ENCODE data around the gene SIGLEC1.

The SIGLEC1 gene

DNA sequence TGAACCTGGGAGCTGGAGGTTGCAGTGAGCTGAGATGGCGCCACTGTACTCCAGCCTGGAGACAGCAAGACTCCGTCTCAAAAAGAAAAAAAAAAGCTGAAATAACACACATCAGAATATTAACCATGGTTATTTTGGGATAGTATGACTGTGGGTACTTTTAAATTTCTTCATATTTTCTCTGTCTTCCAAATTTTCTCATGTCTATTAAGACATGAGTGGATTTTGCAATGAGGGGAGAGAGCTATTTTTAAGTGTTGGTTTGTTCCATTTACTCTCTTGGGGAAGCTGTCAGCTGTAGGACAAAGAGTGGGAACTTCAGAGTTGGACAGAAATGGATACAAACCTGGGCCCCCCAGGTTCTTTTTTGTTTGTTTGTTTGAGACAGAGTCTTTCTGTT, 44.9 kb upstream of the SIGLEC1 start:
- no peak overlapping the region for H3K56ac ChIP-seq (ENCODE audit: low read length)
- no CpG with 5 or more reads among the region's 2 CpGs for WGBS (ENCODE audit: extremely low coverage, insufficient coverage, low lambda C conversion rate)
- H3K23ac ChIP-seq (ENCODE audit: low read length), result no peak overlapping the region
- no peak overlapping the region for H3K4me2 ChIP-seq (ENCODE audit: low read length)
- no peak overlapping the region for H3K4me3 ChIP-seq (ENCODE audit: low read length)
- no peak overlapping the region for H4K8ac ChIP-seq (ENCODE audit: low read depth, low read length)
- no peak overlapping the region for H2BK120ac ChIP-seq (ENCODE audit: low read depth, low read length)
- no peak for DNase-seq
- no peaks in the 10 kb centered on the region for H3K79me1 ChIP-seq (ENCODE audit: low read length)
- H3K36me3 ChIP-seq (ENCODE audit: control insufficient read depth, insufficient read depth, low read length), result no peaks in the 10 kb centered on the region
- H3K27me3 ChIP-seq (ENCODE audit: insufficient read depth, low read length, poor library complexity), result no peaks in the 10 kb centered on the region
- no peak overlapping the region for H3K4ac ChIP-seq (ENCODE audit: low read depth, low read length)
- H3K27ac ChIP-seq (ENCODE audit: low read depth, low read length), result no peak overlapping the region
- H3K18ac ChIP-seq (ENCODE audit: low read length), result no peak overlapping the region
- H2BK5ac ChIP-seq (ENCODE audit: low read length), result no peak overlapping the region
- no peaks in the 10 kb centered on the region for H3K79me2 ChIP-seq (ENCODE audit: control insufficient read depth, insufficient read depth, low read length)
- H4K5ac ChIP-seq (ENCODE audit: low read length), result no peak overlapping the region
- H2BK15ac ChIP-seq (replicated peaks; ENCODE audit: low read depth), result no peak overlapping the region
- H2AK5ac ChIP-seq (ENCODE audit: low read length), result no peak overlapping the region
- H3K4me1 ChIP-seq (ENCODE audit: control insufficient read depth, low read depth, low read length), result no peaks in the 10 kb centered on the region
- no peak overlapping the region for H3K9ac ChIP-seq (ENCODE audit: low read length)

DNA sequence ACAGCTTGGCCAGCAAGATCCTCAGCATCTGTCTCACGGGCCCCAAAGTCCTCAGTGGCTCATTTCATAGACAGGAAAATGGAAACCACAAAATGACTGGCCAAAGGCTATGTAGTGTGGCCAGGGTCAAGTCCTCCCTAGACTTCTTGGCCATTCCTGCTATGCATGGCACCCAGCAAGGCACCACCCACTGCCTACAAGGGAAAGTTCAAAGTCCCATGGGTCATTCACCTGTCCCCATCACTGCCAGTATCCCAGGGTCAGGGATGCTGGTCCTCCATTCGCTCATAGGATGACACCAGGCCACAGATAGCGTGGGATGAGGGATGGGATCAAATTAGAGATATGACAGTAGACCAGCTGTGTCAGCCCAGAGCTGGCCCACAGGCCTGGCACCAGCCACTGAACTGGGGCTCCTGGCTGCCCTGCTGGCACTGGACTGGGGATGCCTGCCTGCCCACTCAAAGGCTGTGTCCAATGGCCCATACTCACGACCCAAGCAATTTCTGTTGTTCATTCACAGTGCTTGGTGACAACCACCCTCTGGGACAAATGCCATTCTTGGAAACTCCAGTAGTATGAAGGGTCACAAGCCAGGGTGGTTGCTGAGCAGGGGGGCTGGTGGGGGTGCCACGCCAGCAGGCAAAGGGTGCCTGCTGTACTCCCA, 43.5 kb upstream of the SIGLEC1 start:
- Histone ChIP-seq H4K8ac (ENCODE audit: low read depth, low read length) (no peak overlapping the region), H3K79me1 (ENCODE audit: low read length) (no peaks in the 10 kb centered on the region), H3K23ac (ENCODE audit: low read length) (no peak overlapping the region), H3K4me2 (ENCODE audit: low read length) (no peak overlapping the region), H3K9ac (ENCODE audit: low read length) (no peak overlapping the region), H3K27ac (ENCODE audit: low read depth, low read length) (no peak overlapping the region), H3K18ac (ENCODE audit: low read length) (no peak overlapping the region), H3K79me2 (ENCODE audit: control insufficient read depth, insufficient read depth, low read length) (no peaks in the 10 kb centered on the region), H4K5ac (ENCODE audit: low read length) (no peak overlapping the region), H2BK120ac (ENCODE audit: low read depth, low read length) (no peak overlapping the region), H3K4ac (ENCODE audit: low read depth, low read length) (no peak overlapping the region), H2AK5ac (ENCODE audit: low read length) (no peak overlapping the region), H3K4me3 (ENCODE audit: low read length) (no peak overlapping the region), H3K36me3 (ENCODE audit: control insufficient read depth, insufficient read depth, low read length) (no peaks in the 10 kb centered on the region), H3K4me1 (ENCODE audit: control insufficient read depth, low read depth, low read length) (peaks cover 2% of the 10 kb centered on the region), H2BK15ac (replicated peaks; ENCODE audit: low read depth) (no peak overlapping the region), H3K56ac (ENCODE audit: low read length) (no peak overlapping the region), H2BK5ac (ENCODE audit: low read length) (no peak overlapping the region), H3K27me3 (ENCODE audit: insufficient read depth, low read length, poor library complexity) (peaks cover 2% of the 10 kb centered on the region)
- DNase-seq, result no peak
- no CpG with 5 or more reads among the region's 5 CpGs for WGBS (ENCODE audit: extremely low coverage, insufficient coverage, low lambda C conversion rate)

DNA sequence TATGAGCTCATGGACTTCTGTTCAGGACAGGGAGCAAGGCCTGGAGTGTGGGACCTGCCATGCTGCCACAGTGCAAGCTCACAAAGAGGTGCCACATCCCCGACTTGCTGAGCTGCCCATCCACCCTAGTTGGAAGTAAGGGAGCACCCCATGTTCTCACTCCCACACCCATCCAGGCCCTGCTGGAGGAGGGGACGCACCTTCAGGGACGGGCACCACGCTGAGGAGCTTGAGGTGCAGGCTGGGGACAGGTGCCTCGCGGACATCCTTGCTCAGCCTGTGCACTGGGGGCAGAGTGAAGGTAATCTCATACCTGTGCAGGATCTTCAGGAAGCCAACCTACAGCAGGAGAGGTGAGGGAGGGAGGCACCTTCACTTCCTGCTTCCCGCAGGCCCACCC, 42.9 kb upstream of the SIGLEC1 start:
- no peak overlapping the region for H4K8ac ChIP-seq (ENCODE audit: low read depth, low read length)
- no peak overlapping the region for H3K4ac ChIP-seq (ENCODE audit: low read depth, low read length)
- peaks cover 5% of the 10 kb centered on the region for H3K27me3 ChIP-seq (ENCODE audit: insufficient read depth, low read length, poor library complexity)
- no peak overlapping the region for H3K9ac ChIP-seq (ENCODE audit: low read length)
- no peaks in the 10 kb centered on the region for H3K36me3 ChIP-seq (ENCODE audit: control insufficient read depth, insufficient read depth, low read length)
- H2BK15ac ChIP-seq (replicated peaks; ENCODE audit: low read depth), result no peak overlapping the region
- H3K18ac ChIP-seq (ENCODE audit: low read length), result no peak overlapping the region
- no peak overlapping the region for H4K5ac ChIP-seq (ENCODE audit: low read length)
- H3K79me1 ChIP-seq (ENCODE audit: low read length), result no peaks in the 10 kb centered on the region
- no peak overlapping the region for H2AK5ac ChIP-seq (ENCODE audit: low read length)
- H2BK5ac ChIP-seq (ENCODE audit: low read length), result no peak overlapping the region
- H2BK120ac ChIP-seq (ENCODE audit: low read depth, low read length), result no peak overlapping the region
- no peak overlapping the region for H3K27ac ChIP-seq (ENCODE audit: low read depth, low read length)
- H3K4me3 ChIP-seq (ENCODE audit: low read length), result no peak overlapping the region
- H3K79me2 ChIP-seq (ENCODE audit: control insufficient read depth, insufficient read depth, low read length), result no peaks in the 10 kb centered on the region
- peaks cover 2% of the 10 kb centered on the region for H3K4me1 ChIP-seq (ENCODE audit: control insufficient read depth, low read depth, low read length)
- no peak overlapping the region for H3K56ac ChIP-seq (ENCODE audit: low read length)
- no peak overlapping the region for H3K4me2 ChIP-seq (ENCODE audit: low read length)
- no peak overlapping the region for H3K23ac ChIP-seq (ENCODE audit: low read length)
- DNase-seq, result no peak
- no CpG with 5 or more reads among the region's 7 CpGs for WGBS (ENCODE audit: extremely low coverage, insufficient coverage, low lambda C conversion rate)

DNA sequence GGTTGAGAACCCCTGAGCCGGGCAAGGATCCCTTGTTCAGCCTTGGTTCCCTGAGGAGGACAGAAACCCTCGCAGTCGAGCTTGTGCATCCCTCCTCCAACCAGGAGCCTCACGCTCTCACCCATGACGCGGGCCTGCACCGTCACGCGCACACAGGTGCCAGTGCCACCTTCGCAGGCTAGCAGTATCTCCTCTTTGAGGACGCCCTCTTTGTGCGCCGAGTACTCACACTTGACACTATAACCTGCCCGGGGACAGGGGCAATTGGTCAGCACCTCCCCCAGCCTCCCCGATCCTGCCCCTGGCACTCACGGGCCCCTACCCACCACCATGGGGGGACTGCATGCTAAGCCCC, 41.9 kb upstream of the SIGLEC1 start:
- no peaks in the 10 kb centered on the region for H3K36me3 ChIP-seq (ENCODE audit: control insufficient read depth, insufficient read depth, low read length)
- H3K4me2 ChIP-seq (ENCODE audit: low read length), result no peak overlapping the region
- no peak overlapping the region for H3K18ac ChIP-seq (ENCODE audit: low read length)
- no peak overlapping the region for H2BK15ac ChIP-seq (replicated peaks; ENCODE audit: low read depth)
- no peak for DNase-seq
- no peak overlapping the region for H3K4me3 ChIP-seq (ENCODE audit: low read length)
- no peak overlapping the region for H3K9ac ChIP-seq (ENCODE audit: low read length)
- no peaks in the 10 kb centered on the region for H3K79me1 ChIP-seq (ENCODE audit: low read length)
- no peak overlapping the region for H3K56ac ChIP-seq (ENCODE audit: low read length)
- H3K4me1 ChIP-seq (ENCODE audit: control insufficient read depth, low read depth, low read length), result peaks cover 2% of the 10 kb centered on the region
- no peak overlapping the region for H3K27ac ChIP-seq (ENCODE audit: low read depth, low read length)
- no CpG with 5 or more reads among the region's 16 CpGs for WGBS (ENCODE audit: extremely low coverage, insufficient coverage, low lambda C conversion rate)
- no peak overlapping the region for H2BK5ac ChIP-seq (ENCODE audit: low read length)
- H3K23ac ChIP-seq (ENCODE audit: low read length), result no peak overlapping the region
- no peak overlapping the region for H2BK120ac ChIP-seq (ENCODE audit: low read depth, low read length)
- H3K27me3 ChIP-seq (ENCODE audit: insufficient read depth, low read length, poor library complexity), result peaks cover 5% of the 10 kb centered on the region
- H4K5ac ChIP-seq (ENCODE audit: low read length), result no peak overlapping the region
- no peaks in the 10 kb centered on the region for H3K79me2 ChIP-seq (ENCODE audit: control insufficient read depth, insufficient read depth, low read length)
- no peak overlapping the region for H4K8ac ChIP-seq (ENCODE audit: low read depth, low read length)
- no peak overlapping the region for H3K4ac ChIP-seq (ENCODE audit: low read depth, low read length)
- no peak overlapping the region for H2AK5ac ChIP-seq (ENCODE audit: low read length)

DNA sequence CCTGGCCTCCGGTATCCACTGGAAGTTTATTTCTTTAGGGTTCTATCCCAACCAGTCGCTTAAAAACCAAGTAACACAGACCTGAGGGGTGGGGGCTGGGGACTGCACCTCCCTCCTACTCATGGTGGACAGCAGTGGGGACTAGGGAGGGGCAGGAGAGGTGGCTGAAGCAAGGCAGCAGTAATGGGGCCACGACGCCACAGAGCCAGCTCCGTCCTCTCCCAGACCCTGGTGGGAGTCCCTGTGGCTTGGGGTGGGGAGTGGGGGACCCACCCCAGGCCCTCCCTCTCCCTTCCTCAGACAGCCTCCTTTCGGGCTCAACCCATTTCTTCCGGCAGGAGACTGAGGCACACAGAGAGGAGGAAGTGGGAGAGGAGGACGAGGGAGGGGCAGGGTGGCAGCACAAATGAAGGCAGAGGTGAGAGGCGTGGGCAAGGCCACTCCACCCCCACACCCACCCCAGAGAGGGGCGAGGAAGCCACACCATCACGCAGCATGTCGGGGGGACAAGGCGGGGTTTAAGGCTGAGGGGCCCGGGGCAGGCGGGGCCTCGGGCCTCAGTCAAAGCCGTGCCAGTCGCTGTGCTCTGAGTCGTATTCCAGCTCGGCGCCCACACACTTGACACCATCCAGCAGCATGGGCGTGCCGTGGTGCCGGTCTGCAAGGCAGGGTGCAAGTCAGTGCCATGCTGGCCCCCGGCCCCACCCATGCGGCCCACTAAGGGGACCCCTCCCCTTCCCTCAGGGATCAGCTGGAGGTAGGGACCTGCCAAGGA, 41.3 kb upstream of the SIGLEC1 start:
- no peaks in the 10 kb centered on the region for H3K79me2 ChIP-seq (ENCODE audit: control insufficient read depth, insufficient read depth, low read length)
- H2AK5ac ChIP-seq (ENCODE audit: low read length), result no peak overlapping the region
- DNase-seq, result no peak
- H3K9ac ChIP-seq (ENCODE audit: low read length), result no peak overlapping the region
- H2BK5ac ChIP-seq (ENCODE audit: low read length), result no peak overlapping the region
- no peaks in the 10 kb centered on the region for H3K79me1 ChIP-seq (ENCODE audit: low read length)
- no peak overlapping the region for H3K4me2 ChIP-seq (ENCODE audit: low read length)
- no peak overlapping the region for H3K18ac ChIP-seq (ENCODE audit: low read length)
- H4K8ac ChIP-seq (ENCODE audit: low read depth, low read length), result no peak overlapping the region
- H3K23ac ChIP-seq (ENCODE audit: low read length), result no peak overlapping the region
- no CpG with 5 or more reads among the region's 26 CpGs for WGBS (ENCODE audit: extremely low coverage, insufficient coverage, low lambda C conversion rate)
- no peak overlapping the region for H2BK120ac ChIP-seq (ENCODE audit: low read depth, low read length)
- H3K56ac ChIP-seq (ENCODE audit: low read length), result no peak overlapping the region
- H3K36me3 ChIP-seq (ENCODE audit: control insufficient read depth, insufficient read depth, low read length), result no peaks in the 10 kb centered on the region
- H3K27me3 ChIP-seq (ENCODE audit: insufficient read depth, low read length, poor library complexity), result peaks cover 5% of the 10 kb centered on the region
- no peak overlapping the region for H3K27ac ChIP-seq (ENCODE audit: low read depth, low read length)
- H3K4ac ChIP-seq (ENCODE audit: low read depth, low read length), result no peak overlapping the region
- no peak overlapping the region for H3K4me3 ChIP-seq (ENCODE audit: low read length)
- peaks cover 2% of the 10 kb centered on the region for H3K4me1 ChIP-seq (ENCODE audit: control insufficient read depth, low read depth, low read length)
- no peak overlapping the region for H2BK15ac ChIP-seq (replicated peaks; ENCODE audit: low read depth)
- H4K5ac ChIP-seq (ENCODE audit: low read length), result no peak overlapping the region

Measured in mesendoderm (in vitro differentiated cells).